ENCODE data around the gene ATG12. TPM values are rescaled to one million over a fixed set of nuclear protein-coding genes. Genes with fewer than 3 reads are reported as not detected.

Gene ATG12
- total and polyA plus RNA-seq, 2 of the 8 experiments (the other 6 are each of a cell fraction or from before 2014, with no cell fraction given): 23.8 to 49.3 TPM

DNA sequence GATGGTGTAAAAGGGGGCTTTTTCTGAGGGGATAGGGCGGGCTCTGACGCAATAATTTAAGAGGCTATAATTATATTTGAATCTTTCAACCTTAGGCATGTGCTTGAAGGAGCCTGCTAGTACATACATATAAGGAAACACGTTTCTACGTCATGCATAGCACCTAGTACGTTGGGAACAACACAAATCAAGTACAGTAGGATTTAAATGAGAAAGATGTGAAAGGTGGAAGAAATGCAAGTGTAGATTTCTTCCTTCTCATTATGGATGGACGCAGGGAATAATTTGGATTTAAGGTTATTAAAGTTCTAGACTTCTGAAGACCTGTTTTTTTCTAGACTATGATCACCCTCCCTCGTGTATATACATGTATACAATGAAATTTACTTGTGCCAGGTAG is 24.0 kb downstream of the ATG12 start:
- H2AK5ac ChIP-seq (ENCODE audit: low read depth, low read length): no peak overlapping the region
- ChIA-PET CTCF (ENCODE audit: partially characterized antibody) (interaction anchor here (1.3 kb wide), 1 partner anchor 9 kb away, joined by 4 read pairs; no protein-coding TSS in a partner anchor), POLR2A (ENCODE audit: partially characterized antibody) (interaction anchor here (1.8 kb wide), 1 partner anchor 193 kb away, joined by 10 read pairs; no protein-coding TSS in a partner anchor)
- H3K27ac ChIP-seq (ENCODE audit: low read depth, low read length): no peak overlapping the region
- H3K27me3 ChIP-seq (replicated peaks in 1 of 4; ENCODE audit: control insufficient read depth in 3 of 4, extremely low read depth in 1 of 4, insufficient read depth in 3 of 4, low read length in 3 of 4): peaks cover 0 to 22% (median 12%) of the 10 kb centered on the region in 4 experiments; a peak in 6 of 7 replicates
- no peak overlapping the region for H4K5ac ChIP-seq (ENCODE audit: insufficient read length, low read depth, low read length)
- no peak overlapping the region for H3K23ac ChIP-seq (ENCODE audit: insufficient read length)
- no peaks in the 10 kb centered on the region; the same call in 1 of the 2 replicates for H3K79me1 ChIP-seq (ENCODE audit: low read depth, low read length)
- no peak overlapping the region for H3K4ac ChIP-seq (replicated peaks; ENCODE audit: insufficient read length, low read depth, low read length)
- peaks cover 0 to 3% of the 10 kb centered on the region in 2 experiments for H4K20me1 ChIP-seq (replicated peaks in 1 of 2; ENCODE audit: control insufficient read depth in 1 of 2, insufficient read depth in 2 of 2, low read length in 2 of 2)
- H3K9me3 ChIP-seq (ENCODE audit: insufficient read depth in 2 of 2, low read depth in 1 of 2, low read length in 1 of 2): no peaks in the 10 kb centered on the region
- DNase-seq (ENCODE audit: low read depth in 1 of 2, low spot score in 2 of 2) (no peak), FAIRE-seq (no peak)
- H3K4me2 ChIP-seq (ENCODE audit: insufficient read depth in 1 of 2, low read depth in 2 of 2, low read length in 2 of 2): peak overlapping the region in 1 of 2 experiments; percentile 78; a peak in 1 of 4 replicates
- H2BK15ac ChIP-seq (ENCODE audit: low read length): no peak overlapping the region
- no peak overlapping the region for H3K18ac ChIP-seq (ENCODE audit: extremely low read depth, low read length)
- no peak overlapping the region for H3K9ac ChIP-seq (replicated peaks in 1 of 4; ENCODE audit: extremely low read depth in 1 of 4, low read depth in 3 of 4, low read length in 3 of 4)
- no peak overlapping the region for H4K91ac ChIP-seq (replicated peaks; ENCODE audit: insufficient read length, low read length)
- no peak overlapping the region for H2BK20ac ChIP-seq (ENCODE audit: low read length)
- peaks cover 0 to 3% of the 10 kb centered on the region in 2 experiments; a peak in 1 of 4 replicates for H3K79me2 ChIP-seq (ENCODE audit: control insufficient read depth in 1 of 2, insufficient read depth in 2 of 2, low read length in 2 of 2)
- peaks cover 11% of the 10 kb centered on the region for H3K23me2 ChIP-seq (ENCODE audit: low read depth, low read length)
- no peak overlapping the region for H2BK120ac ChIP-seq (replicated peaks; ENCODE audit: low read depth, low read length)
- H3K36me3 ChIP-seq (ENCODE audit: control insufficient read depth in 2 of 4, insufficient read depth in 4 of 4, low read length in 3 of 4): 0 out of 8 replicates have a peak, but pooled peaks cover 0 to 3% (median 0%) of the 10 kb centered on the region in 4 experiments
- peaks cover 0 to 5% (median 1%) of the 10 kb centered on the region in 4 experiments; a peak in 5 of 7 replicates for H3K4me1 ChIP-seq (replicated peaks in 1 of 4; ENCODE audit: control insufficient read depth in 3 of 4, insufficient read depth in 4 of 4, low read length in 3 of 4)
- no peak overlapping the region for H2AFZ ChIP-seq (ENCODE audit: low read length)
- H4K8ac ChIP-seq (ENCODE audit: extremely low read depth, insufficient read depth, low read length): no peak overlapping the region
- WGBS, 2 experiments (ENCODE audit: extremely low coverage in 1 of 2, insufficient coverage in 1 of 2, insufficient read length in 1 of 2, insufficient replicate concordance in 2 of 2, low coverage in 1 of 2, low lambda C conversion rate in 2 of 2, missing lambda C conversion rate in 1 of 2): 88% methylated on average over 7 of the region's 7 CpGs; no CpG with 5 or more reads in 1 of the 2 experiments
- no peak overlapping the region for H3K56ac ChIP-seq (replicated peaks; ENCODE audit: insufficient read length, low read depth, low read length)
- H2BK12ac ChIP-seq (ENCODE audit: low read depth, low read length): no peak overlapping the region
- H2BK5ac ChIP-seq (ENCODE audit: low read depth, low read length): no peak overlapping the region
- peak overlapping the region in 1 of 4 experiments; percentile 72; a peak in 1 of 8 replicates for H3K4me3 ChIP-seq (ENCODE audit: extremely low read depth in 1 of 4, insufficient read depth in 2 of 4, low read depth in 3 of 4, low read length in 4 of 4)
- H3K14ac ChIP-seq (ENCODE audit: insufficient read length): no peak overlapping the region
- TF ChIP-seq CBX5 (IDR thresholded peaks at IDR 0.05; ENCODE audit: low read depth, low read length): no peak
- TF ChIP-seq, protein P1, sequence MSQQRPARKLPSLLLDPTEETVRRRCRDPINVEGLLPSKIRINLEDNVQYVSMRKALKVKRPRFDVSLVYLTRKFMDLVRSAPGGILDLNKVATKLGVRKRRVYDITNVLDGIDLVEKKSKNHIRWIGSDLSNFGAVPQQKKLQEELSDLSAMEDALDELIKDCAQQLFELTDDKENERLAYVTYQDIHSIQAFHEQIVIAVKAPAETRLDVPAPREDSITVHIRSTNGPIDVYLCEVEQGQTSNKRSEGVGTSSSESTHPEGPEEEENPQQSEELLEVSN (IDR thresholded peaks at IDR 0.05): no peak
- TF ChIP-seq ATF3 (IDR thresholded peaks at IDR 0.05; ENCODE audit: insufficient read depth, low read depth, low read length): no peak
- no peak for TF ChIP-seq CTBP2 (IDR thresholded peaks at IDR 0.05; ENCODE audit: borderline replicate concordance, insufficient read depth, insufficient read length, low read length)
- TF ChIP-seq ASH2L (IDR thresholded peaks at IDR 0.05; ENCODE audit: low read length): no peak
- no peak for TF ChIP-seq CEBPB (IDR thresholded peaks at IDR 0.05; ENCODE audit: low read depth, low read length)
- TF ChIP-seq KDM1A (IDR thresholded peaks at IDR 0.05; ENCODE audit: borderline replicate concordance, low read length): no peak
- TF ChIP-seq SIRT6 (IDR thresholded peaks at IDR 0.05; ENCODE audit: low read length): no peak
- TF ChIP-seq KDM5A (IDR thresholded peaks at IDR 0.05; ENCODE audit: low read length): no peak
- TF ChIP-seq TBP (IDR thresholded peaks at IDR 0.05; ENCODE audit: low read depth, low read length): no peak
- TF ChIP-seq RNF2 (IDR thresholded peaks at IDR 0.05; ENCODE audit: borderline replicate concordance, low read depth, low read length, missing control alignments, poor library complexity, severe bottlenecking): no peak
- no peak for TF ChIP-seq RBBP5 (IDR thresholded peaks at IDR 0.05; ENCODE audit: borderline replicate concordance, low read depth, low read length)
